HUES64 (cell line): ENCODE measurements around the gene GALNT9.
"Not testable (repeated sequence)": the region's sequence is repeated elsewhere in the genome, so short reads cannot be mapped to it uniquely, and the experiment has no call there.

Experiments
- H3K27ac ChIP-seq: 2 replicates; pipeline ENCODE4 v1.7.0; 2013; ENCODE audit warnings: low read depth, low read length, inconsistent platforms
- H3K27me3 ChIP-seq: 2 replicates; pipeline ENCODE4 v1.6.1; 2013; ENCODE audit warnings: mild to moderate bottlenecking, low read length; ENCODE audit not compliant: insufficient read depth
- H3K36me3 ChIP-seq: 2 replicates; pipeline ENCODE4 v1.6.1; 2013; ENCODE audit warnings: mild to moderate bottlenecking, low read length; ENCODE audit not compliant: insufficient read depth
- H3K4me1 ChIP-seq: 2 replicates; pipeline ENCODE4 v1.6.1; 2013; ENCODE audit warnings: mild to moderate bottlenecking, low read length, moderate library complexity; ENCODE audit not compliant: insufficient read depth
- H3K4me3 ChIP-seq: 2 replicates; pipeline ENCODE4 v1.5.1; 2013; ENCODE audit warnings: mild to moderate bottlenecking, low read length, moderate library complexity
- H3K9ac ChIP-seq: 2 replicates; pipeline ENCODE4 v1.6.1; 2013; ENCODE audit warnings: mild to moderate bottlenecking, low read depth, low read length
- H3K9me3 ChIP-seq: 2 replicates; pipeline ENCODE4 v1.6.1; 2013; ENCODE audit warnings: low read depth, low read length; ENCODE audit not compliant: insufficient read depth
- WGBS: fragments of 150-250, 120-280 bp; methylation state at CpG from one replicate; pipeline ENCODE4 v1.1.7; 2013; ENCODE audit warnings: missing lambda C conversion rate; 5-methylcytosine and 5-hydroxymethylcytosine counted together

GALNT9 gene

GRCh38 chr12:132253698-132254480, 75.5 kb downstream of the GALNT9 start:
- no peaks in the 10 kb centered on the region for H3K4me1 ChIP-seq
- H3K27me3 ChIP-seq, result no peaks in the 10 kb centered on the region; the same call in 1 of the 2 replicates
- WGBS, result 83% methylated on average over 17 of the region's 18 CpGs

GRCh38 chr12:132252981-132253380, 76.4 kb downstream of the GALNT9 start:
- H3K9me3 ChIP-seq, result peaks cover 55% of the 10 kb centered on the region
- H3K27me3 ChIP-seq, H3K9ac ChIP-seq, H3K36me3 ChIP-seq, H3K4me1 ChIP-seq, H3K4me3 ChIP-seq, H3K27ac ChIP-seq: not testable (repeated sequence)
- no CpG with 5 or more reads among the region's 5 CpGs for WGBS

More at GRCh38 chr12:132253698-132254480, 75.5 kb downstream of the GALNT9 start:
- H3K9ac ChIP-seq, result no peak overlapping the region
- no peaks in the 10 kb centered on the region for H3K36me3 ChIP-seq
- H3K9me3 ChIP-seq, result peaks cover 53% of the 10 kb centered on the region
- no peak overlapping the region for H3K27ac ChIP-seq
- H3K4me3 ChIP-seq, result no peak overlapping the region

- Histone ChIP-seq H3K4me1 (no peaks in the 10 kb centered on the region), H3K9ac (no peak overlapping the region), H3K27me3 (no peaks in the 10 kb centered on the region; the same call in 1 of the 2 replicates), H3K36me3 (no peaks in the 10 kb centered on the region), H3K9me3 (peaks cover 56% of the 10 kb centered on the region), H3K4me3 (no peak overlapping the region), H3K27ac (no peak overlapping the region)
- 85% methylated on average over 21 of the region's 21 CpGs for WGBS
These were observed 77.5 kb downstream of the GALNT9 start for GRCh38 chr12:132251741-132252490.

GRCh38 chr12:132251310-132251709, 78.1 kb downstream of the GALNT9 start:
- H3K4me1 ChIP-seq, result no peaks in the 10 kb centered on the region
- 89% methylated on average over 18 of the region's 18 CpGs for WGBS
- no peak overlapping the region for H3K27ac ChIP-seq
- no peak overlapping the region for H3K9ac ChIP-seq
- H3K4me3 ChIP-seq, result no peak overlapping the region
- no peaks in the 10 kb centered on the region; the same call in 1 of the 2 replicates for H3K27me3 ChIP-seq
- no peaks in the 10 kb centered on the region for H3K36me3 ChIP-seq
- peaks cover 56% of the 10 kb centered on the region for H3K9me3 ChIP-seq

- Histone ChIP-seq H3K27ac (no peak overlapping the region), H3K9ac (no peak overlapping the region), H3K4me1 (no peaks in the 10 kb centered on the region), H3K4me3 (no peak overlapping the region), H3K36me3 (no peaks in the 10 kb centered on the region), H3K9me3 (peaks cover 52% of the 10 kb centered on the region), H3K27me3 (no peaks in the 10 kb centered on the region; the same call in 1 of the 2 replicates)
- 92% methylated on average over 33 of the region's 33 CpGs for WGBS
These were observed 78.7 kb downstream of the GALNT9 start for GRCh38 chr12:132250707-132251106.

GRCh38 chr12:132249689-132250478, 79.5 kb downstream of the GALNT9 start:
- Histone ChIP-seq H3K36me3 (no peaks in the 10 kb centered on the region), H3K9me3 (peaks cover 45% of the 10 kb centered on the region), H3K4me3 (no peak overlapping the region), H3K27me3 (no peaks in the 10 kb centered on the region; the same call in 1 of the 2 replicates), H3K4me1 (no peaks in the 10 kb centered on the region), H3K27ac (no peak overlapping the region), H3K9ac (no peak overlapping the region)
- 91% methylated on average over 39 of the region's 39 CpGs for WGBS

- Histone ChIP-seq H3K27me3 (no peaks in the 10 kb centered on the region), H3K4me1 (no peaks in the 10 kb centered on the region), H3K9ac (no peak overlapping the region), H3K9me3 (peaks cover 36% of the 10 kb centered on the region), H3K27ac (no peak overlapping the region), H3K4me3 (no peak overlapping the region), H3K36me3 (no peaks in the 10 kb centered on the region)
- WGBS, result 91% methylated on average over 16 of the region's 16 CpGs
These were observed 80.8 kb downstream of the GALNT9 start for GRCh38 chr12:132248453-132249167.

- Histone ChIP-seq H3K27ac (no peak overlapping the region), H3K36me3 (no peaks in the 10 kb centered on the region), H3K27me3 (no peaks in the 10 kb centered on the region), H3K9me3 (peaks cover 35% of the 10 kb centered on the region), H3K4me1 (no peaks in the 10 kb centered on the region), H3K4me3 (no peak overlapping the region), H3K9ac (no peak overlapping the region)
- WGBS, result 93% methylated on average over 35 of the region's 35 CpGs
These were observed 81.5 kb downstream of the GALNT9 start for GRCh38 chr12:132247718-132248452.

GRCh38 chr12:132246997-132247717, 82.2 kb downstream of the GALNT9 start:
- peaks cover 33% of the 10 kb centered on the region for H3K9me3 ChIP-seq

More at GRCh38 chr12:132246997-132247717, 82.2 kb downstream of the GALNT9 start:
- no peaks in the 10 kb centered on the region for H3K27me3 ChIP-seq
- no peaks in the 10 kb centered on the region for H3K4me1 ChIP-seq
- 87% methylated on average over 27 of the region's 27 CpGs for WGBS
- H3K9ac ChIP-seq, result no peak overlapping the region
- H3K27ac ChIP-seq, result no peak overlapping the region
- H3K4me3 ChIP-seq, result no peak overlapping the region
- H3K36me3 ChIP-seq, result no peaks in the 10 kb centered on the region
